Prostate gland (tissue), 2 donors: Measurements from ENCODE around the gene RIC8B. TPM values are rescaled to one million over a fixed set of nuclear protein-coding genes. Genes with fewer than 3 reads are reported as not detected.

ENCODE experiments used
- DNase-seq: peaks from one replicate; pipeline ENCODE4 v3.0.0-alpha.2; 2019; ENCODE audit warnings: low spot score
- H3K27ac ChIP-seq, 2 donors: fragments of 200-600 bp; sonication (generic); 2 replicates each; pipeline ENCODE4 v1.5.1; 2017 to 2019
- H3K27me3 ChIP-seq: fragments of 200-600 bp; sonication (generic); replicated peaks from 2 replicates; pipeline ENCODE4 v1.5.1; 2019; ENCODE audit not compliant: insufficient read depth
- H3K36me3 ChIP-seq, 2 donors: fragments of 200-600 bp; sonication (generic); 1 replicate in 1 of 2; 2 replicates in 1 of 2; pipeline versions ENCODE4 v1.5.1 to v1.8.1; 2017 to 2019
- H3K4me1 ChIP-seq: fragments of 200-600 bp; sonication (generic); replicated peaks from 2 replicates; pipeline ENCODE4 v1.5.1; 2019
- H3K4me3 ChIP-seq, 2 donors: fragments of 200-600 bp; sonication (generic); 2 replicates each; pipeline ENCODE4 v1.5.1; 2017 to 2019
- H3K9me3 ChIP-seq: fragments of 200-600 bp; sonication (generic); 2 replicates; pipeline ENCODE4 v1.5.1; 2017
- CTCF ChIP-seq, 4 experiments: fragments of 200-600 bp in 2 of 4; fragments of 450-650 bp in 2 of 4; sonication (generic) in 2 of 4; IDR thresholded peaks; 1 replicate in 3 of 4; 2 replicates in 1 of 4; pipeline ENCODE4 v1.5.1; 2016 to 2019; ENCODE audit warnings: antibody characterized with exemption in 4 of 4, mild to moderate bottlenecking in 2 of 4, moderate library complexity in 2 of 4
- POLR2A ChIP-seq: fragments of 450-650 bp; IDR thresholded peaks from one replicate; pipeline ENCODE4 v1.6.1; 2016; ENCODE audit warnings: antibody characterized with exemption, mild to moderate bottlenecking
- POLR2AphosphoS5 ChIP-seq: sonication (generic); formaldehyde crosslinking; IDR thresholded peaks from one replicate; pipeline ENCODE4 v1.6.1; 2017; ENCODE audit warnings: antibody characterized with exemption
- WGBS: methylation state at CpG from one replicate; pipeline ENCODE4 v1.1.5; 2018; 5-methylcytosine and 5-hydroxymethylcytosine counted together
- intact Hi-C: fragments of 100-400 bp; cut with DNase I; formaldehyde crosslinking; loops from one replicate; pipeline ENCODE4 v1.14.2; 2022
- total RNA-seq, 2 donors: library from RNA; depleted of rRNA; stranded (reverse); fragments of >200 nt; gene quantifications; one replicate each; pipeline ENCODE4 v1.1.0, GENCODE V29; 2016

RIC8B gene
- total RNA-seq, 2 donors from 2014 or later, result 9.2 to 12.4 TPM

- WGBS, result 60% methylated on average over 2 of the region's 2 CpGs
- TF ChIP-seq POLR2AphosphoS5 (no peak), CTCF (IDR thresholded peaks at IDR 0.05) (no peak), POLR2A (no peak)
- DNase-seq, result no peak
- H3K4me1 ChIP-seq, result no peaks in the 10 kb centered on the region
- H3K27ac ChIP-seq, result no peak overlapping the region
- no peaks in the 10 kb centered on the region for H3K27me3 ChIP-seq
- H3K36me3 ChIP-seq, result no peaks in the 10 kb centered on the region
- intact Hi-C loops, result no loop called here
- no peaks in the 10 kb centered on the region for H3K9me3 ChIP-seq
- no peak overlapping the region for H3K4me3 ChIP-seq
Observed at GRCh38 chr12:106886932-106887331, 112.5 kb downstream of the RIC8B start.

GRCh38 chr12:106888348-106888970 lies 114.0 kb downstream of the RIC8B start:
- H3K4me3 ChIP-seq, result no peak overlapping the region
- H3K36me3 ChIP-seq, result no peaks in the 10 kb centered on the region
- no peaks in the 10 kb centered on the region for H3K27me3 ChIP-seq
- intact Hi-C loops, result no loop called here
- no peaks in the 10 kb centered on the region for H3K9me3 ChIP-seq
- no peak overlapping the region for H3K27ac ChIP-seq
- no peak for DNase-seq
- no peak for TF ChIP-seq POLR2AphosphoS5
- TF ChIP-seq CTCF (IDR thresholded peaks at IDR 0.05), result no peak
- TF ChIP-seq POLR2A, result no peak
- 92% methylated on average over 5 of the region's 5 CpGs for WGBS
- H3K4me1 ChIP-seq, result no peaks in the 10 kb centered on the region

GRCh38 chr12:106889326-106889725 lies 114.8 kb downstream of the RIC8B start:
- intact Hi-C loops, result no loop called here

GRCh38 chr12:106889950-106890626 lies 115.6 kb downstream of the RIC8B start:
- Histone ChIP-seq H3K4me3 (no peak overlapping the region), H3K9me3 (no peaks in the 10 kb centered on the region), H3K4me1 (no peaks in the 10 kb centered on the region), H3K27ac (no peak overlapping the region), H3K27me3 (no peaks in the 10 kb centered on the region), H3K36me3 (no peaks in the 10 kb centered on the region)
- no peak for DNase-seq
- intact Hi-C loops, result no loop called here
- TF ChIP-seq POLR2A (no peak), POLR2AphosphoS5 (no peak), CTCF (IDR thresholded peaks at IDR 0.05) (no peak)
- 90% methylated on average over 4 of the region's 4 CpGs for WGBS

More at GRCh38 chr12:106889326-106889725, 114.8 kb downstream of the RIC8B start:
- TF ChIP-seq POLR2AphosphoS5 (no peak), POLR2A (no peak), CTCF (IDR thresholded peaks at IDR 0.05) (no peak)
- WGBS, result 87% methylated on average over 6 of the region's 6 CpGs
- no peak overlapping the region for H3K4me3 ChIP-seq
- H3K27me3 ChIP-seq, result no peaks in the 10 kb centered on the region
- no peaks in the 10 kb centered on the region for H3K36me3 ChIP-seq
- no peaks in the 10 kb centered on the region for H3K9me3 ChIP-seq
- H3K4me1 ChIP-seq, result no peaks in the 10 kb centered on the region
- H3K27ac ChIP-seq, result no peak overlapping the region
- no peak for DNase-seq

GRCh38 chr12:106892075-106892474 lies 117.6 kb downstream of the RIC8B start:
- Histone ChIP-seq H3K27ac (no peak overlapping the region), H3K36me3 (no peaks in the 10 kb centered on the region), H3K4me3 (no peak overlapping the region), H3K4me1 (no peaks in the 10 kb centered on the region), H3K9me3 (no peaks in the 10 kb centered on the region), H3K27me3 (no peaks in the 10 kb centered on the region)
- TF ChIP-seq POLR2AphosphoS5 (no peak), CTCF (IDR thresholded peaks at IDR 0.05) (no peak), POLR2A (no peak)
- intact Hi-C loops, result no loop called here
- WGBS, result 47% methylated on average over 1 of the region's 1 CpG
- no peak for DNase-seq
